ENCODE data around the gene SDC3.

Gene SDC3

DNA sequence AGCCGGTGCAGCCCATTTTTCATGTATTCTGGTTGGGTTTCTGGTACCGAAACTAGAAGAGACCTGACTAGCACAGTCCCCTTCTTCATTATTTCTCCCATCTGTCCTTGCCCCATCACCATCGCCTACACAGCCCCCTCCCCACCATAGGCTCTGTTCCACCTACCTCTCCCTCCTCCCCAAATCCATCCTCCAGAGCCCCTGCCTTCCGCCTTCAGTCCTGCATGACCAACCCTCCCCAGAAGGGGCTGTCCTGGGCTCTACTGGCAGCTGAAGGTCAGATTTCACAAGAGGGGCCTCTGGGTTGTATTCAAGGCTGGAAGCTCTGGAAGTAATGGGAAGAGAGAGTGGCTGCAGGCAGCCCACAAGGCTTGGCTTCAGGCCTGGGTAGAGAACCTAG, 55.2 kb downstream of the SDC3 start:
- no peak for DNase-seq (ENCODE audit: low read depth)
- no peak overlapping the region for H3K4me3 ChIP-seq (ENCODE audit: low read depth, low read length)
- TF ChIP-seq, protein P1, sequence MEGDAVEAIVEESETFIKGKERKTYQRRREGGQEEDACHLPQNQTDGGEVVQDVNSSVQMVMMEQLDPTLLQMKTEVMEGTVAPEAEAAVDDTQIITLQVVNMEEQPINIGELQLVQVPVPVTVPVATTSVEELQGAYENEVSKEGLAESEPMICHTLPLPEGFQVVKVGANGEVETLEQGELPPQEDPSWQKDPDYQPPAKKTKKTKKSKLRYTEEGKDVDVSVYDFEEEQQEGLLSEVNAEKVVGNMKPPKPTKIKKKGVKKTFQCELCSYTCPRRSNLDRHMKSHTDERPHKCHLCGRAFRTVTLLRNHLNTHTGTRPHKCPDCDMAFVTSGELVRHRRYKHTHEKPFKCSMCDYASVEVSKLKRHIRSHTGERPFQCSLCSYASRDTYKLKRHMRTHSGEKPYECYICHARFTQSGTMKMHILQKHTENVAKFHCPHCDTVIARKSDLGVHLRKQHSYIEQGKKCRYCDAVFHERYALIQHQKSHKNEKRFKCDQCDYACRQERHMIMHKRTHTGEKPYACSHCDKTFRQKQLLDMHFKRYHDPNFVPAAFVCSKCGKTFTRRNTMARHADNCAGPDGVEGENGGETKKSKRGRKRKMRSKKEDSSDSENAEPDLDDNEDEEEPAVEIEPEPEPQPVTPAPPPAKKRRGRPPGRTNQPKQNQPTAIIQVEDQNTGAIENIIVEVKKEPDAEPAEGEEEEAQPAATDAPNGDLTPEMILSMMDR (IDR thresholded peaks at IDR 0.05; ENCODE audit: control insufficient read depth, extremely low read depth, insufficient read depth) = no peak

- H3K4me3 ChIP-seq (ENCODE audit: low read depth, low read length) = no peak overlapping the region
- DNase-seq (ENCODE audit: low read depth) = peak; percentile 6
- TF ChIP-seq, protein P1 (IDR thresholded peaks at IDR 0.05; ENCODE audit: control insufficient read depth, extremely low read depth, insufficient read depth) = no peak
Measured at GRCh38 chr1:30852026-30852425, 56.5 kb downstream of the SDC3 start.

GRCh38 chr1:30851286-30851685, 57.3 kb downstream of the SDC3 start:
- no peak for DNase-seq (ENCODE audit: low read depth)
- TF ChIP-seq, protein P1 (IDR thresholded peaks at IDR 0.05; ENCODE audit: control insufficient read depth, extremely low read depth, insufficient read depth) = no peak
- H3K4me3 ChIP-seq (ENCODE audit: low read depth, low read length) = no peak overlapping the region

DNA sequence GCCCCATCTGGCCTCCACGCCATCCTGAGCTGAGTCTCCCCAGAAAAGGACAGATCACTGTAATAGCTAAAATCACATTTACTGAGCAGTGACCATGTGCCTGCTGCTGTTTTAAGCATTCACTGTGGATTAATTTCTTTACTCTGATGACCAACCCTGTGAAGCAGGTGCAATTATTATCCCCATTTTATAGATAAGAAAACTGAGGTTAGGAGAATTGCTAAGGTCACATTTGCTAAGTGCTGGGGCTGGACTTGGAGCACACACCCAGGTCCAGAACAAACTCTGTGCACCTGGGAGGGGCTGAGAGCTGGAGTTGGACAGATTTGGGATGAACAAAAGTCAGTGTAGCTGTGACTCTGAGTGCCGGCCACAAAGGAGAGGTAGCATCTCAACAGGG, 58.0 kb downstream of the SDC3 start:
- TF ChIP-seq, protein P1 (IDR thresholded peaks at IDR 0.05; ENCODE audit: control insufficient read depth, extremely low read depth, insufficient read depth) = no peak
- H3K4me3 ChIP-seq (ENCODE audit: low read depth, low read length) = no peak overlapping the region
- no peak for DNase-seq (ENCODE audit: low read depth)

GRCh38 chr1:30848130-30848529, 60.4 kb downstream of the SDC3 start:
- no peak for DNase-seq (ENCODE audit: low read depth)
- H3K4me3 ChIP-seq (ENCODE audit: low read depth, low read length) = no peak overlapping the region
- TF ChIP-seq, protein P1 (IDR thresholded peaks at IDR 0.05; ENCODE audit: control insufficient read depth, extremely low read depth, insufficient read depth) = no peak

- no peak overlapping the region for H3K4me3 ChIP-seq (ENCODE audit: low read depth, low read length)
- no peak for DNase-seq (ENCODE audit: low read depth)
- TF ChIP-seq, protein P1 (IDR thresholded peaks at IDR 0.05; ENCODE audit: control insufficient read depth, extremely low read depth, insufficient read depth) = no peak
Measured at GRCh38 chr1:30847358-30847972, 61.1 kb downstream of the SDC3 start.

GRCh38 chr1:30846587-30846986, 62.0 kb downstream of the SDC3 start:
- TF ChIP-seq, protein P1 (IDR thresholded peaks at IDR 0.05; ENCODE audit: control insufficient read depth, extremely low read depth, insufficient read depth) = no peak
- no peak overlapping the region for H3K4me3 ChIP-seq (ENCODE audit: low read depth, low read length)
- DNase-seq (ENCODE audit: low read depth) = no peak
